ELR (cell line): ENCODE measurements around the gene ACACA.
"Not testable (repeated sequence)": the region's sequence is repeated elsewhere in the genome, so short reads cannot be mapped to it uniquely, and the experiment has no call there.

Experiments
- DNase-seq: peaks from one replicate; pipeline ENCODE4 v3.0.0-alpha.2; 2015; ENCODE audit warnings: low read depth

ACACA gene

GRCh38 chr17:37393352-37393751 lies 13.3 kb downstream of the ACACA start:
- DNase-seq, result no peak

DNA sequence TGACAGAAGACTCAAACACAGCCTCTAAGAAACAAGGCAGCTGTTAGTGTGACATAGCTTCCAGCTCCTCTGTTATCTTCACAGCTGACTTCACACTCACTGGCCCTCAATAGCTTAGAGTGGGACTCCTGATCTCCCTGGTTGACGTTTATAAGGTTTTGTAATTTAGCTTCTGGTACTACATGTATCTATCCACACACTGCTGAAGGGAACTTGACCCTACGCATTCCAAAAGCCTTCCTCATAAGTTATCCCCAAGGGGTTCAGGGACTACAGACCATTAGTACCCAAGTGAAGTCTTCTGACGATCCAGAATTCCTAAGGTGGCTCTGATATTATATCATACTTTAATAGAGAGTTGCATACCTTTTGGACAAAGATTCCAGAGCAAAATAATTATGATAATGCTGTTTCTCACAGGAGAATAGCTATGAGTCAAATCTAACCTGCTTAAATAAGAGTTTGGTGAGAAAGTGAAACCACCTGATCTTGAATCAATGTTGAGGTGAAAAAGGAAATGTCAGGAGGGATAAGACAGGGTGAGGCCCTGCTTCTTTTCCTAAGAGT lies 14.5 kb downstream of the ACACA start:
- DNase-seq, result peak; percentile 76

- peak; percentile 25 for DNase-seq
These were observed 15.5 kb downstream of the ACACA start for GRCh38 chr17:37391146-37391545.

DNA sequence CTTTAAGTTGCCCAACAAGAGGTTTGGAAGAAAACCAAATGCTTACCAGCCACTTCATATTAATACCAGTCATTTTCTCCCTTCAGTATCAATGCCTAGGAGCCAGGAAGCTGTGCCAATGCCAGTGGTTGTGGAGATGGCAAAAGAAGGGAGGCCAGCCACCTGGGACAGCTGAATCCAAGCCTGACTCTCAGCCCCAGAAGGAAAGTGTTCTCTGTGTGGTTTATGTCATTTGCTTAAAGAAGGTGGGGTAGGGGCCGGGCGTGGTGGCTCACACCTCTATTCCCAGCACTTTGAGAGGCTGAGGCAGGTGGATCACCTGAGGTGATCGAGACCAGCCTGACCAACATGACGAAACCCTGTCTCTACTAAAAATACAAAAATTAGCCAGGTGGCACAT lies 17.5 kb downstream of the ACACA start:
- DNase-seq, result no peak

DNA sequence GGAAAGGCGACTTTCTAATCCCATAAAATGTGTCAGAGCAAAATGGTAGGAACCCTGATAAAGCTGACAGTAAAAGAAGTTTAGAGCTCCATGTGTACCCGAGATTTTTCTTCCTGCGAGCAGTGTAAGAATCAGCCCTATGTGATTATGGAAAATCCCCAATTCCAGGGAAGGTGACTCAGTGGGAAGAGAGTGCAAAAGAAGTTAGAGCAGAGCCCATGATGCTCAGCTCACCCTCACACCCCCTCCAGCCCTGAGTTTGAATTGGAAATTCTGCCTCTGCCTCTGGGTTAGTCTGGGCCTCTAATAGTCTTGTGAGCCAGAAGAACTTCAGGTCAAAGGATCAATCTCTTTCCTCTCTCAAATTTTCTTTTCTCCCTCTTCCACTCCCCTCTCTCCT lies 18.4 kb downstream of the ACACA start:
- peak; percentile 63 for DNase-seq

DNA sequence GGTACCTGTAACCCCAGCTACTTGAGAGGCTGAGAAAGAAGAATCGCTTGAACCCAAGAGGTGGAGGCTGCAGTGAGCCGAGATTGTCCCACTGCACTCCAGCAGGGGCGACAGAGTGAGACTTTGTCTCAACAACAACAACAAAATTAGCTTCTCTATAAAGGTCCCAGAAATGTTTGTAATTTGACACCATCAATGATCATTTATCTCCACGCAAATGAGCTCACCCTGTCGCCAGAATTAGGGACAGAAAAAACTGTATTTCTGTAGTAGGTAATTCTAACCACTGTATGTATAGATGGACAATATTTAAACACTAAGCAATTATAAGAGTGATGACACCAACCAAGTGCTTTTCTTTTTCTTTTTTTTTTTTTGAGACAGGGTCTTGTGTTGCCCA lies 20.2 kb downstream of the ACACA start:
- no peak for DNase-seq

DNA sequence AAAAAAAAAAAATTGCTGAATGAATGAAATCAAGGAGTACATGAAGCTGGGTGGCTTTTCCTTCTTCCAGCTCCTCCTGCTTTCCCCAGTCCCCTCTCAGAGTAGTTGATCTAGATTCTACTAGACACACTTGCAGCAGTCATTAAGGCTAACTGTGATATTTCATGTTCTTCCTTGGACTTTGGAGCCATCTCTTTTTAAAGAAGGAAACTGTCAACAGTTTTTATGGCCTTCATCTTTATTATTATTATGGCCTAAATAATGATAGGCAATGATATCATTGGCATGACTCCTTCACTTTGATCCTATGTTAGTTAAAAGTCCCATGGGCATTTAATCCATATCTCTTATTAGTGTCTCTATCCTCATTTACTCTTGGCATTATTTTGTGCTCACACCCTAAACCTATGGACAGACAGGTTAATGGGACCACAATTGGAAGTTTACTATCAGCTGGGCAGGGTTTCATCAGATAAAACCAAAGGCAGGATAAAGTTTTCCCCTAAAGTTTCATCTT lies 21.1 kb downstream of the ACACA start:
- DNase-seq, result no peak

DNA sequence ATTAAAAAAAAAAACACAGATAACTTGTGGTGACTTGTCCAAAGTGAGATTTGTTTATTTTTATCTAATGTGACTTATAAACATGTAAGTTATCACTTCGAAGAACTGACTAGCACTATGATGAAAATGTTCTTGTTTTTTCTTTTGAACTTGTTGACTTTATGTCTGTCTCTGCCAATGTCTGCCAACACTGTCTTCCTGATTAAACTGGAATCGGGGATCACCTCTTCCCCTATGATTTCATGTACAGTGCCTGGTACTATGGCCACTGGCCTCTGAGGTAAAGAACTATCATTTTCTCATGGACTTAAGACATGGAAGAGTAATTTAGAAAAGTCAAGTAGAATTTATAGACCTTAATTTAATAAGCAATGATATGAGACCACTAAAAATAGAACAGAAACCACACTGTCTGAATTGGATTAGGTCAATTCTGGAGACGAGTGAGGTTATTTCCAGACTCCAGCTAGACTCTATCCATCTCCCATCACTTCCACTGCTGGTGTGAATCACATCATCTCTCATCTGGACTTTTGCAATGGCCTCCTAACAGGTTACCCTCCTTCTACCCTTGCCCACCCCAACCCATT lies 22.0 kb downstream of the ACACA start:
- no peak for DNase-seq

- DNase-seq, result no peak
These were observed 24.6 kb downstream of the ACACA start for GRCh38 chr17:37382056-37382455.

GRCh38 chr17:37375706-37376105 lies 30.9 kb downstream of the ACACA start, which contains the start of gene C17orf78:
Gene C17orf78 (plus strand): TSS chr17:37375985. CDS start chr17:37376093, 108 bp downstream.
- DNase-seq, result no peak

DNA sequence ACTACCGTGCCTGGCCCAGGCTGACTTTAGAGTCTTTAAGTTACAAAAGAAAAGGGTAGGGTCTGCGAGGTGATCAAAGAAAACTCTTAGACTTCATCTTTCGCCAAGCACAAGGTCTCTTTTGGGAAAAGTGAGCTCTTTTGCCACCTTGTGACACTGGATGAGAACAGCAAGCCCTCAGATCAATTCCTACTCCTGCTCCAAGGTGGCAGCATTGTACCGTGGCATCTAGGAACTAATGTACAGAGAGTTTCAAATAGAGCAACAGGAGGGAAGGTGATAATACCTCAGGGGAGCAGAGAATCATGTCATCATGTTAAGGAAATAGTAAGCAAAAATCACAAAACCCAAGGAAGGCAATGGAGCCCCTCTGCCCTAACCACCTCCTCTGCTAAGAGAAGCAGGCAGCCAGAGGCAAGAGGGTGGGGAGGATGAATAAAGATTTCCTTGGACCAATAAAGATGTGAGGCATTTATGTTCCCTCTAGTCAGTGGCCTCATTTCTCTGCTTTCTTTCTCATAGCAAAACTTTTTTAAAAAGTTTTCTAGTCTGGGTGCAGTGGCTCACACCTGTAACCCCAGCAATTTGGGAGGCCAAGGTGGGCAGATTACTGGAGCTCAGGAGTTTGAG lies 33.0 kb downstream of the ACACA start:
- peak; percentile 86 for DNase-seq

- DNase-seq, result peak; percentile 15
These were observed 38.1 kb downstream of the ACACA start for GRCh38 chr17:37368577-37368976.

GRCh38 chr17:37365589-37365988 lies 41.0 kb downstream of the ACACA start:
- no peak for DNase-seq

DNA sequence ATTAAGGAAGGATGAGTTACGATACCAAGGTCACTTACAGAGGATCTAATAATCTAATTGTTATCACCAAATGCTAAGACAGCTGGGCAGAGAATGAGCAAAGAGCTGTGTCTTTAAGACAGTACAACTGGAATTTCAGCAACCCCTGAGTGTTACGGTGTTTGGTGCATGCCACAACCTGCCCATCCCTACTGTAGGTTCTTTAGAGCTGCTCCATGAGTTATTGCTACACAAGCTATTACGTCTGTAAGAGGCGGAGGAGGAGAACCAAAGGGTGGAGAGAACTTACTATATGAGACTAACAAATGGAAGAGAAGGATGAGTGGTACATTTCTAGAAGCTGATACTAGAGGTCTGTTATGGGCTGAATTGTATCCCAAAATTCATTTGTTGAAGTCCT lies 45.1 kb downstream of the ACACA start:
- DNase-seq, result no peak

GRCh38 chr17:37360632-37361031 lies 46.0 kb downstream of the ACACA start:
- DNase-seq, result peak; percentile 16

GRCh38 chr17:37359682-37360188 lies 46.9 kb downstream of the ACACA start:
- DNase-seq, result peak; percentile 2

DNA sequence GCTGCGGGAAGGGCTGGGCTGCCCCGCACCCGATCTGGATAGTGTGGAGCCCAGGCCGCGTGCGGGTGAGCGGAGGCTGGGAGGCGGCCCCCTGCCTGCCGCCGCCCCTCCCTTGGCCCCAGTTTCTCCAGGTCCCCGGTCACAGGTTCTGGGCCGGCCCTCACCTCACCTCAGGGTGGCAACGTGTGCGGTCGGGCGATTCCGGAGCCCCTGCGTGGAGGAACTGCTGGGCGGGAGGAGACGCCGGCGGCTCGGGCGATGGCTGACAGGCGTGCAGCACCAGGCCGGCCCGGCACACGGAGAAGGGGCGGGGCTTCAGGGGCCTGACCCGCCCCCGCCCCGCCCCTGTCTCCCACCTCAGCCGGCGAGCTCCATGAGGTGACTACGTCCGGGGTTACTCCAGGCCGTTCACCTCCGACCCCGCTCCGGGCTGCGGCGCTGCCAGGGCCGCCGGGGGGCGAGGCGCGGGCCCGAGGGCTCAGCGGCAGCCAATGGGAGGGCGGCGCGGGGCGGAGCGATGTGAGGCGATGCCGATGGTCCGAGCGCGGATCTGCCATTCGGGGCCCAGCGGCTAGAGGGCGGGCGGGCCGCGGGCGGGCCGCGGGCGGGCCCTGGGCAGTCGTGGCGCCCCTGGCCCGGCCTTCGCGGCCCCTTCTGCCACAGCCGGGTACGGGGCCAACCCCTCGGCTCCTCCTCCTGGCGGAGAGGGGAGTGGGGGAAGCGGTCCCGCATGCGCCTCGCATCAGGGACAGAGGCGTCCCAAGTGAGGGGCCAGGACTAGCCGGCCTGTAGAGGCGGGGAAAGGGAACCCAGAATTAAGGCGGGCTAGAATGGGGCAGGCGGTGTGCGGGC lies 47.6 kb downstream of the ACACA start:
- peak; percentile 96 for DNase-seq

- DNase-seq, result peak; percentile 75
These were observed 48.4 kb downstream of the ACACA start for GRCh38 chr17:37358098-37358829.

- DNase-seq, result not testable (repeated sequence)
These were observed 49.7 kb downstream of the ACACA start for GRCh38 chr17:37356796-37357569.

DNA sequence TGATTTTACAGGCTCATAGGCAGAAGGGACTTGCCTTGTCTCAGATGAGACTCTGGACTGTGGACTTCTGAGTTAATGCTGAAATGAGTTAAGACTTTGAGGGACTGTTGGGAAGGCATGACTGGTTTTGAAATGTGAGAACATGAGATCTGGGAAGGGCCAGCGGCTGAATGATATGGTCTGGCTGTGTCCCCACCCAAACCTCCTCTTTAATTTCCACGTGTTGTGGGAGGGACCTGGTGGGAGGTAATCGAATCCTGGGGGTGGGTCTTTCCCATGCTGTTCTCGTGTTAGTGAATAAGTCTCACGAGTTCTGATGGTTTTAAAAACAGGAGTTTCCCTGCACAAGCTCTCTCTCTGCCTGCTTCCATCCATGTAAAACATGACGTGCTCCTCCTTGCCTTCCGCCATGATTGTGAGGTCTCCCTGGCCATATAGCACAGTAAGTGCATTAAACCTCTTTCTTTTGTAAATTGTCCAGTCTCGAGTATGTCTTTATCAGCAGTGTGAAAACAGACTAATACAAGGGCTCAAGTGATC lies 59.7 kb downstream of the ACACA start:
- DNase-seq, result not testable (repeated sequence)
